Prostate gland (tissue), 2 donors: ENCODE measurements around the gene CACNG1.

Source experiments
- POLR2A ChIP-seq: fragments of 450-650 bp; IDR thresholded peaks from one replicate; pipeline ENCODE4 v1.6.1; 2016; ENCODE audit warnings: antibody characterized with exemption, mild to moderate bottlenecking
- POLR2AphosphoS5 ChIP-seq: sonication (generic); formaldehyde crosslinking; IDR thresholded peaks from one replicate; pipeline ENCODE4 v1.6.1; 2017; ENCODE audit warnings: antibody characterized with exemption
- TF ChIP-seq, protein P1 (sequence below), 4 experiments: fragments of 200-600 bp in 2 of 4; fragments of 450-650 bp in 2 of 4; sonication (generic) in 2 of 4; IDR thresholded peaks; 1 replicate in 3 of 4; 2 replicates in 1 of 4; pipeline ENCODE4 v1.5.1; 2016 to 2019; ENCODE audit warnings: antibody characterized with exemption in 4 of 4, mild to moderate bottlenecking in 2 of 4, moderate library complexity in 2 of 4

DNA sequence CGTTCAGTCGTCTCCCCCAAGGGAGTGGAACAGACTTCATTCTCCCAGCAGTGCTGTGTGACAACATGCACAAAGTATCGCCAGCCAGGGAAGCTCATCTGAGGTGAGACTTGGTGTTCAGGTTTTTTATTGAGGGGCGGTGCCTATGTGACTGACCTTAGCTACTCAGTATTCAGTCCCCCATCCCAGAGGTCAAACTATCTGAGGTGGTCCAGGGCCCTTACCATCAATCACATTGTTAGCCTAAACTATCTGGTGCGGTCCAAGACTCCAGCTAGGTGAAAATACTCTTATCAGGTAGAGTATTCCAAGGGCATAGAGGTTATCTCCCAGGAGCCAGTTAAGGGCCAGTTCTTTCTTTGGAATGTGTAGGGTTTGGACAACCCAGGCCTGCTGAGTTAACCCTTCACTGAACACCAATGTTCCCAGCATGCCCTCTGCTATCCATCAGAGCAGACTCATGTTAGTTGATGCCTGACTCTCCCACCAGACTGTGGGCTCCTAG, 5.4 kb upstream of the CACNG1 start:
- TF ChIP-seq, protein P1, sequence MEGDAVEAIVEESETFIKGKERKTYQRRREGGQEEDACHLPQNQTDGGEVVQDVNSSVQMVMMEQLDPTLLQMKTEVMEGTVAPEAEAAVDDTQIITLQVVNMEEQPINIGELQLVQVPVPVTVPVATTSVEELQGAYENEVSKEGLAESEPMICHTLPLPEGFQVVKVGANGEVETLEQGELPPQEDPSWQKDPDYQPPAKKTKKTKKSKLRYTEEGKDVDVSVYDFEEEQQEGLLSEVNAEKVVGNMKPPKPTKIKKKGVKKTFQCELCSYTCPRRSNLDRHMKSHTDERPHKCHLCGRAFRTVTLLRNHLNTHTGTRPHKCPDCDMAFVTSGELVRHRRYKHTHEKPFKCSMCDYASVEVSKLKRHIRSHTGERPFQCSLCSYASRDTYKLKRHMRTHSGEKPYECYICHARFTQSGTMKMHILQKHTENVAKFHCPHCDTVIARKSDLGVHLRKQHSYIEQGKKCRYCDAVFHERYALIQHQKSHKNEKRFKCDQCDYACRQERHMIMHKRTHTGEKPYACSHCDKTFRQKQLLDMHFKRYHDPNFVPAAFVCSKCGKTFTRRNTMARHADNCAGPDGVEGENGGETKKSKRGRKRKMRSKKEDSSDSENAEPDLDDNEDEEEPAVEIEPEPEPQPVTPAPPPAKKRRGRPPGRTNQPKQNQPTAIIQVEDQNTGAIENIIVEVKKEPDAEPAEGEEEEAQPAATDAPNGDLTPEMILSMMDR (IDR thresholded peaks at IDR 0.05): no peak
- TF ChIP-seq POLR2A (no peak), POLR2AphosphoS5 (no peak)
